Epithelial cell of esophagus (primary cell): ENCODE results near the gene PAWR.
"Not testable (repeated sequence)": the region's sequence is repeated elsewhere in the genome, so short reads cannot be mapped to it uniquely, and the experiment has no call there.

Source experiments
- DNase-seq: peaks from one replicate; pipeline ENCODE4 v3.0.0; 2010; ENCODE audit warnings: low read depth
- H3K4me3 ChIP-seq: 2 replicates; pipeline ENCODE4 v1.5.1; 2011; ENCODE audit warnings: mild to moderate bottlenecking, low read length, control low read depth
- TF ChIP-seq, protein P1 (sequence below): IDR thresholded peaks from 2 replicates; pipeline ENCODE4 v1.5.1; 2011; ENCODE audit warnings: low read depth, mild to moderate bottlenecking, low read length, control low read depth, inconsistent platforms; ENCODE audit not compliant: insufficient read depth; ENCODE audit errors: missing control alignments

Gene PAWR

GRCh38 chr12:79573820-79574219 lies 116.9 kb downstream of the PAWR start:
- TF ChIP-seq, protein P1, sequence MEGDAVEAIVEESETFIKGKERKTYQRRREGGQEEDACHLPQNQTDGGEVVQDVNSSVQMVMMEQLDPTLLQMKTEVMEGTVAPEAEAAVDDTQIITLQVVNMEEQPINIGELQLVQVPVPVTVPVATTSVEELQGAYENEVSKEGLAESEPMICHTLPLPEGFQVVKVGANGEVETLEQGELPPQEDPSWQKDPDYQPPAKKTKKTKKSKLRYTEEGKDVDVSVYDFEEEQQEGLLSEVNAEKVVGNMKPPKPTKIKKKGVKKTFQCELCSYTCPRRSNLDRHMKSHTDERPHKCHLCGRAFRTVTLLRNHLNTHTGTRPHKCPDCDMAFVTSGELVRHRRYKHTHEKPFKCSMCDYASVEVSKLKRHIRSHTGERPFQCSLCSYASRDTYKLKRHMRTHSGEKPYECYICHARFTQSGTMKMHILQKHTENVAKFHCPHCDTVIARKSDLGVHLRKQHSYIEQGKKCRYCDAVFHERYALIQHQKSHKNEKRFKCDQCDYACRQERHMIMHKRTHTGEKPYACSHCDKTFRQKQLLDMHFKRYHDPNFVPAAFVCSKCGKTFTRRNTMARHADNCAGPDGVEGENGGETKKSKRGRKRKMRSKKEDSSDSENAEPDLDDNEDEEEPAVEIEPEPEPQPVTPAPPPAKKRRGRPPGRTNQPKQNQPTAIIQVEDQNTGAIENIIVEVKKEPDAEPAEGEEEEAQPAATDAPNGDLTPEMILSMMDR: no peak
- no peak for DNase-seq
- no peak overlapping the region for H3K4me3 ChIP-seq

DNA sequence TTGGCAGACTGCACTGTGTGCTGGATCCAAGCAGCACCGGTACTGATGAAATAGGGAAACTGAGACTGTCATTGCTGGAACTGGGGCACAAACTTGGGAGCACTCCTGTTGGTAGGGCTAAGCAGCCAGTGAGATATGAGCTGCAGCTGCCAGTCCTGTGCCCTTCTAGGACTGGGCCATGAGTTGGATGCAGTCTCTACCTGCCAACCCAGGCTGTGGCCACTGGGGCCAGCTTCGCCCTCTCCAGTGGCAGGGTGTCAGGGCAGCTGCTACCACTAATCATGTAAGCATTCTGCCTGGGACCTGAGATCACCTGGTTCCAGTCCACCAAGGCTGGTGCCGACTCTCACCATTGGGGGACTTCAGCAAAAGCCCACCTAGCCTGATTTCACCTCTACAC lies 121.1 kb downstream of the PAWR start:
- H3K4me3 ChIP-seq: no peak overlapping the region
- TF ChIP-seq, protein P1: no peak
- DNase-seq: no peak

DNA sequence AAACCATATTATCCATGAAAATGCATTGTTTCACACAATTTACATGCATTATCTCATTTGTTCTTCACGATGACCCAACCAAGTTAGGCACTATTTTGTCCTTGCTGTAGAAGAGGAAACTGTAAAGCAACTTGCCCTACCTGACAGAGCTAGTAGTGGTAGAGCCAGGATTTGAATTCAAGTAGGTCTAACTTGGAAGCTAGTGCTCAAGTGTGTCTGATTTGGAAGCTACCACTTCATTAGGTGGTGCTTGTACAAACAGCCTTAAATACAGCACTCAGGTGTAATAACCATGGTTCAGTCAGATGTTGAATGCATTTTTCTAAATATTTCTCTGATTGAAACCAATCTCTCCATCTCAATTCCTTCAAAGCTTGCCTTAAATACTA lies 123.6 kb downstream of the PAWR start:
- H3K4me3 ChIP-seq: no peak overlapping the region
- DNase-seq: no peak
- TF ChIP-seq, protein P1: no peak

DNA sequence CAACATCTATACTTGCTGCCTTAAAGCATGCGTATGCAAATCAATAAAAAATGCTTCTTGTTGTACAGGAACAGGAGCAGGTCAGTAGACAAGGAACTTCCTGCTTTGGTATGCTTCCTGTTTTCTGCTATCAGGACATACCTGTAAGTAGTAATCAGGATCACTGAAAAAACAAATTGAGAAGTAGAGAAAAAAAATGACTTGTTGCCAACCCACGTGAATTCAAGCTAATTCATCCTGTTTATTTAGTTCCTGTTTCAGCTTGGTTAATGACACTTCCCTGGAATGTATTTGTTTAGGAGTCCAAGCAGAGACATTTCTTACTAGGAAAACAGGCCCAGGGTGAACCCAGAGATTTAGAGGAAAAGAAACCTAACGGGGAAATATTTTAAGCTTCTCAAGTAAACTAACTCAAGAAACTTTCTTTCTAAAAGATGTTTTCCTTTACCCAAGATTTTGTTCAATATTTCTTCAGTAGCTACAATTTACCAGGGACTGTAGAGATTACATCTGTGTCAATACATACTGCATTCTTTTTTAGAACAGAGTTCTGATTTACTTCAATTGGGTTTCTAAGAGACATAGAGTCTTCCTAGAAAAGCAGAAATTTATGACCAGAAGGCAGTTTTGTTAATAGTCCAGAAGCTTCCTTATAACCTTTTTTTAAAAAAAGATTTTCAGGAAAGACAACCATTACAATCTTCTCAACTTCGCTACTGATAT lies 124.2 kb downstream of the PAWR start:
- TF ChIP-seq, protein P1: no peak
- peak; percentile 88 for DNase-seq
- no peak overlapping the region for H3K4me3 ChIP-seq

GRCh38 chr12:79564727-79565350 lies 125.9 kb downstream of the PAWR start:
- not testable (repeated sequence) for DNase-seq, H3K4me3 ChIP-seq

- H3K4me3 ChIP-seq: no peak overlapping the region
- TF ChIP-seq, protein P1: no peak
- DNase-seq: peak; percentile 21
These were observed 127.6 kb downstream of the PAWR start for GRCh38 chr12:79563021-79563740.

GRCh38 chr12:79561401-79562132 lies 129.2 kb downstream of the PAWR start:
- TF ChIP-seq, protein P1: no peak
- DNase-seq: no peak
- H3K4me3 ChIP-seq: no peak overlapping the region
